Body of pancreas (tissue), 4 donors: Measurements from ENCODE around the gene ZWILCH. TPM values are rescaled to one million over a fixed set of nuclear protein-coding genes. Genes with fewer than 3 reads are reported as not detected.
"Not testable (repeated sequence)": the region's sequence is repeated elsewhere in the genome, so short reads cannot be mapped to it uniquely, and the experiment has no call there.

ENCODE experiments used
- ATAC-seq: fragments of 150-250 bp; one replicate; pipeline ENCODE4 v1.9.1; 2016
- DNase-seq, 4 donors: peaks; one replicate each; pipeline ENCODE4 v3.0.0-alpha.2; 2019
- H3K27ac ChIP-seq, 4 donors: fragments of 200-600 bp; sonication (generic); 1 replicate in 3 of 4; 2 replicates in 1 of 4; pipeline versions ENCODE4 v1.5.1 to v1.6.1; 2016 to 2019; ENCODE audit warnings: mild to moderate bottlenecking in 1 of 4, mixed read lengths in 1 of 4, moderate library complexity in 1 of 4
- H3K27me3 ChIP-seq, 2 donors: fragments of 200-600 bp; sonication (generic); one replicate each; pipeline ENCODE4 v1.6.0; 2016; ENCODE audit warnings: mild to moderate bottlenecking in 1 of 2
- H3K36me3 ChIP-seq, 2 donors: fragments of 200-600 bp; sonication (generic); replicated peaks in 1 of 2; 2 replicates each; pipeline ENCODE4 v1.5.1; 2016; ENCODE audit warnings: low read depth in 2 of 2; ENCODE audit not compliant: insufficient read depth in 1 of 2
- H3K4me1 ChIP-seq: fragments of 200-600 bp; sonication (generic); one replicate; pipeline ENCODE4 v1.6.0; 2016
- H3K4me3 ChIP-seq, 2 donors: fragments of 200-600 bp; sonication (generic); 1 replicate in 1 of 2; 2 replicates in 1 of 2; pipeline ENCODE4 v1.5.1; 2016 to 2019
- H3K9me3 ChIP-seq, 3 donors: fragments of 200-600 bp; sonication (generic); 1 replicate in 2 of 3; 2 replicates in 1 of 3; pipeline ENCODE4 v1.5.1; 2016
- POLR2A ChIP-seq, 3 donors: fragments of 450-650 bp; IDR thresholded peaks; one replicate each; pipeline ENCODE4 v1.6.1; 2016; ENCODE audit warnings: antibody characterized with exemption in 3 of 3, mild to moderate bottlenecking in 2 of 3
- WGBS, 2 donors: methylation state at CpG; one replicate each; pipeline ENCODE4 v1.1.5; 2017; 5-methylcytosine and 5-hydroxymethylcytosine counted together
- intact Hi-C: fragments of 100-400 bp; cut with DNase I; formaldehyde crosslinking; loops from one replicate; pipeline ENCODE4 v1.15.1; 2023
- total RNA-seq, 2 donors: library from RNA; depleted of rRNA; stranded (reverse); fragments of >200 nt; gene quantifications; one replicate each; pipeline ENCODE4 v1.1.0, GENCODE V29; 2016
- TF ChIP-seq, protein P1 (sequence below), 7 experiments: fragments of 450-650 bp in 4 of 7; fragments of 200-600 bp in 3 of 7; sonication (generic) in 3 of 7; IDR thresholded peaks; one replicate each; pipeline ENCODE4 v1.5.1; 2016 to 2019; ENCODE audit warnings: antibody characterized with exemption in 7 of 7

The ZWILCH gene
- total RNA-seq, 2 donors from 2014 or later: 0.99 to 1.8 TPM

DNA sequence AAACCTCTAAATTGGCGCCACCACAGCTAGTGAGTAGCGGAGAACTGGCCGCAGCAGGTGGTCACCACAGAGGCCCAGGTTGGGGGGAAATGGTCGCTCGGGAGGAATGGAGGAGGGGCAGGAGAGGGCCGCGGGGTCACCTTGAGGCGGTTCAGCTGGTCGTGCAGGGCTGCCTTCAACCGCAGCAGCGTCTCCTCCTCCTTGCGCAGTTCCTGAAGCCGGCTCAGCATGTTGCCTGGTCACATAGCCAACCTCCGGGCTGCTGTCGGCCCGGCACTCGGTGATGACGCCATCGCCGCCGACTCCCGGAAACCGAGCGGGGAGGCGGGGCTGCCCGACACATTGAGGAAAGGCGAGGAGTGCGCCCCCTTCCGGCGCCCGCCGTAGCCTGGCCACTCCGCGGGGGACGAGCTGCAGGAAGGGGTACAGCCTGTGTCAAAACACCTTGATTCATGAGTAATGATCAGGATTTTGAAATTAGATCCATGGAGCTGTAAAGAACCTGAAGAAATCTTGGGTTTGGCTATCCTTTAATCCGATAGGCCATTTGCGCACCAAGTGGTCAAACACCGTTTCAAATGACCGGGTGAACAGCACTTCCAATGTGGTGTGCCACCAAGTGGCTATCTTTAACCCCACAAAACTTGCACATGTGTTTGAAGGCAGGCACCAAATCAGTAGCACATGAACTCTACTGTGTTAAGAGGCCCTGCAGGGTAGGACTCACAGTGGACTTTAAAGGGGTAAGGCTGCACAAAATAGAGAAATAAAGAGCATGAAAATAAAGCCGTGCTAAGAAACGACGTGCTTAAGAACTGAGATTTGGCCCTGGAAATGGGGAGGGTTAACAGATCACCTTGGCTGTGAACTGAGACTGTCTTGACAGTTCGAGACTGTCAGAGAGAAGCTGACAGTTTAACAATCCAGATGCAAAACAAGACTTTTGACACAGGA, 7.3 kb upstream of the ZWILCH start, which contains the start of gene SNAPC5:
Gene SNAPC5 (minus strand): TSS at position 261 of the 954 bp plus-strand sequence. CDS start 31 bp downstream, at position 230.
- Histone ChIP-seq H3K36me3 (peaks cover 10 to 27% of the 10 kb centered on the region in 2 donors), H3K27me3 (no peaks in the 10 kb centered on the region), H3K4me1 (peaks cover 40% of the 10 kb centered on the region), H3K27ac (peak within 1 kb of the TSS; percentile 82 to 89 (median 88)), H3K9me3 (no peaks in the 10 kb centered on the region), H3K4me3 (peak within 1 kb of the TSS; percentile 50 to 73)
- ATAC-seq (peak; percentile 96), DNase-seq (peak; percentile 97 to 98 (median 98))
- TF ChIP-seq, protein P1, sequence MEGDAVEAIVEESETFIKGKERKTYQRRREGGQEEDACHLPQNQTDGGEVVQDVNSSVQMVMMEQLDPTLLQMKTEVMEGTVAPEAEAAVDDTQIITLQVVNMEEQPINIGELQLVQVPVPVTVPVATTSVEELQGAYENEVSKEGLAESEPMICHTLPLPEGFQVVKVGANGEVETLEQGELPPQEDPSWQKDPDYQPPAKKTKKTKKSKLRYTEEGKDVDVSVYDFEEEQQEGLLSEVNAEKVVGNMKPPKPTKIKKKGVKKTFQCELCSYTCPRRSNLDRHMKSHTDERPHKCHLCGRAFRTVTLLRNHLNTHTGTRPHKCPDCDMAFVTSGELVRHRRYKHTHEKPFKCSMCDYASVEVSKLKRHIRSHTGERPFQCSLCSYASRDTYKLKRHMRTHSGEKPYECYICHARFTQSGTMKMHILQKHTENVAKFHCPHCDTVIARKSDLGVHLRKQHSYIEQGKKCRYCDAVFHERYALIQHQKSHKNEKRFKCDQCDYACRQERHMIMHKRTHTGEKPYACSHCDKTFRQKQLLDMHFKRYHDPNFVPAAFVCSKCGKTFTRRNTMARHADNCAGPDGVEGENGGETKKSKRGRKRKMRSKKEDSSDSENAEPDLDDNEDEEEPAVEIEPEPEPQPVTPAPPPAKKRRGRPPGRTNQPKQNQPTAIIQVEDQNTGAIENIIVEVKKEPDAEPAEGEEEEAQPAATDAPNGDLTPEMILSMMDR (IDR thresholded peaks at IDR 0.05): peak; percentile 97 to 99 (median 98)
- TF ChIP-seq POLR2A (IDR thresholded peaks at IDR 0.05): peak; percentile 65 to 86 (median 86)
- intact Hi-C loops: loop anchor here (10.0 kb wide), 1 partner anchor 113 kb away; the partner anchor contains the start of gene MAP2K1
- WGBS, 2 donors: 4 to 8% methylated on average over 21 to 43 of the region's 43 CpGs

DNA sequence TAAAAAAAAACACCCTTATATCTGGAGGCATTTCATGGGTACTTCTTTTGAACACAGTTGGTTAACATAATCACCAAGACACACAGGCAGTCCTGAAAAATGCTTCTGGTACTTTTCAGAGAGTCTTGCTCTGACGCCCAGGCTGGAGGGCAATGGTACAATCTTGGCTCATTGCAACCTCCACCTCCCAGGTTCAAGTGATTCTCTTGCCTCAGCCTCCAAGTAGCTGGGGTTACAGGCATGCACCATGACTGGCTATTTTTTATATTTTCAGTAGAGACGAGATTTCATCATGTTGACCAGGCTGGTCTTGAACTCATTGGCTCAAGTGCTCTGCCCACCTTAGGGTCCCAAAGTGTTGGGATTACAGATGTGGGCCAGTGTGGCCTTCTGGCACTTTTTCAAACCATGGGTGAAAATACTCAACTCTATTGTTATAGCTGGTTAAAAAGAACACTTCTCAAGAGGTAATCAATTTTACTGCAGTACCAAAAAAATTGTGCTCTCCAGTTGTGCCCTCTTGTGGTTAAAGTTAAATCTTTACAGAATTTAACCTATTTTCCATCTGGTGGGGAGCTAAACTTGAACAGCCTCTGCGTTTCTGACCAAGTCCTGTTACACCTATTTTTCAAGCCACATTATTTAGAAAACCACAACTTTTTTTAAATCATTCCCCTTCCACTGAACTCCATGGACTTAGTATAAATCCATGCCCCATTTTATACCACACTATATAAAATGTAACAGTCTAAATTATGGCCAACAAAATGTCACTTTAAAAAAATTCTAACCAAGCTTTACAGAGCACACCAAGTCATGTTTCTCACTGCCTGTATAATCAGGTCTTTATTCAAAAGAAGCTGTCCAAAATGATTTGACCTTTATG, 6.4 kb upstream of the ZWILCH start:
- Histone ChIP-seq H3K27ac (peak overlapping the region in 3 of 4 donors; percentile 82 to 89 (median 88)), H3K36me3 (peaks cover 10 to 25% of the 10 kb centered on the region in 2 donors), H3K27me3 (no peaks in the 10 kb centered on the region), H3K9me3 (no peaks in the 10 kb centered on the region), H3K4me3 (no peak overlapping the region), H3K4me1 (peaks cover 47% of the 10 kb centered on the region)
- ATAC-seq: no peak
- TF ChIP-seq POLR2A (IDR thresholded peaks at IDR 0.05): no peak
- TF ChIP-seq, protein P1 (IDR thresholded peaks at IDR 0.05): peak in 5 of 7 experiments; percentile 28 to 48 (median 42)
- 34 to 50% methylated on average over 3 of the region's 3 CpGs for WGBS, 2 donors
- intact Hi-C loops: loop anchor here (10.0 kb wide), 1 partner anchor 114 kb away; the partner anchor contains the start of gene MAP2K1
- DNase-seq: no peak

DNA sequence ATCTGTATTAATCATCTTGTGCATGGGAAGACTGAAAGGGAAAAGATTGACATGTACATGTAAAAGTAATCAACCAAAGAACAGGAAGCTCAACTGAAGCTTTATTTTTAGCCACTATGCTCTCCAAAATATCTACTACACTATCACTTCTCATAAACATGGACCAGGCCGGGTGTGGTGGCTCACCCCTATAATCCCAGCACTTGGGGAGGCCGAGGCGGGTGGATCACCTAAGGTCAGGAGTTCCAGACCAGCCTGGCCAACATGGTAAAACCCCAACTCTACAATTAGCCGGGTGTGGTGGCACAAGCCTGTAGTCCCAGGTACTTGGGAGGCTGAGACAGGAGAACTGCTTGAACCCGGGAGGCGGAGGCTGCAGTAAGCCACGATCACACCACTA, 4.8 kb upstream of the ZWILCH start:
- H3K27ac ChIP-seq, H3K27me3 ChIP-seq, H3K4me3 ChIP-seq, H3K9me3 ChIP-seq, DNase-seq, intact Hi-C loops, ATAC-seq: not testable (repeated sequence)
- H3K4me1 ChIP-seq: peaks cover 49% of the 10 kb centered on the region
- peaks cover 10 to 25% of the 10 kb centered on the region in 2 donors for H3K36me3 ChIP-seq
- WGBS, 2 donors: 80 to 84% methylated on average over 7 of the region's 7 CpGs

DNA sequence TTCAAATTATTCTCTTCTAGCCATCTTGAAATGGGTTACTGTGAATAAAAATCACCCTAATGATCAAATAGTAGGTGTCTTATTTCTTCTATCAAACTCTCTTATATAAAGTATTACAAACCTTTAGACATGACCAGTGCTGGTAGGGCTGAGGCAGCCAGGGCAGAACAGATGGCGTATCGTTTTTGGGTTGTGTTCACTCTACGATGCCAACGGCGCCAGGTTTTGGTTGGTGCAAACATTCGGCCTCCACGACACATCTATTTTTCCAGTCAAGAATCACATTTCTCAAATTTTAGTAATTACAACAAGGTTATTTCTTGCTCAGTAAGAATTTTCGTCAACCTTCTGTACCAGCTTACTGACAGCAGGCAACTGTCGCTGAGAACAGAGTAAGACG, 2.6 kb upstream of the ZWILCH start:
- ATAC-seq (no peak), DNase-seq (no peak)
- Histone ChIP-seq H3K27me3 (no peaks in the 10 kb centered on the region), H3K27ac (no peak overlapping the region), H3K36me3 (peaks cover 10 to 25% of the 10 kb centered on the region in 2 donors), H3K4me3 (no peak overlapping the region), H3K4me1 (peaks cover 38% of the 10 kb centered on the region), H3K9me3 (no peaks in the 10 kb centered on the region)
- TF ChIP-seq POLR2A (IDR thresholded peaks at IDR 0.05): no peak
- TF ChIP-seq, protein P1 (IDR thresholded peaks at IDR 0.05): no peak
- intact Hi-C loops: no loop called here
- 41 to 71% methylated on average over 10 of the region's 10 CpGs for WGBS, 2 donors

DNA sequence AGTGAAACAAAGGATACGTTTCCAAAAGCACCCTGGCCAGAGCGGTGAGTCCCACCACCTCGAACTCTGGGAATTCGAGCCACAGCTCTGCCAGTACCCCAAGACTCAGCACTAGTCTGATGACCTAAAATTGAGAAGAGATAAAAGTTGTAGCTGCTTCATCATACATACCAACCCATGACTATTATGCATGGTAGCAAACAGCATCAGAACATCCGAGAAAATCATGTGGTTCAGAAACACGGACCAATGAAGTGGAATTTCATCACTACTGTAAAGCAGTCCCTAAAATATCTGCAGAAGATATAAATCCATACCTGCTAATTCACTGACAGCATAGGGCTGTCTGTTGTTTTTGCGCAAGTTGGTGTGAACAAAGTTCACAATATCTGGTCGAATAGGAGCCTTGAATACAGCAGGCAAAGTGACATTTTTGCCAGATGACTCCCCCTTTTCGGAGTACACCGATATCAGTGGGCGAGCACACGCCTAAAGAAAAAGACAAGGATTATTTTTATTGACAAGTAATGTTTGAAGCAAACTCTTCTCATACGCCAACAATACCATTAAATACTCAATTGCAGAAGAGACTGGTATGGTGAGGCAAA, 2.0 kb upstream of the ZWILCH start:
- DNase-seq, intact Hi-C loops, ATAC-seq, H3K9me3 ChIP-seq, H3K27me3 ChIP-seq: not testable (repeated sequence)
- Histone ChIP-seq H3K27ac (peak overlapping the region in 3 of 4 donors; percentile 90 to 95 (median 94)), H3K4me1 (peaks cover 33% of the 10 kb centered on the region), H3K36me3 (peaks cover 10 to 25% of the 10 kb centered on the region in 2 donors), H3K4me3 (peak overlapping the region in 1 of 2 donors; percentile 92)
- 24 to 27% methylated on average over 13 of the region's 13 CpGs for WGBS, 2 donors
